GM21360 (cell line): Measurements from ENCODE around the gene RGMA.

ENCODE experiments used
- ATAC-seq: cut with Tn5 transposase; IDR thresholded peaks from one replicate; pipeline ENCODE4 v1.9.1; 2021; ENCODE audit warnings: mild to moderate bottlenecking, moderate library complexity; ENCODE audit not compliant: unreplicated experiment

RGMA gene, protein sequence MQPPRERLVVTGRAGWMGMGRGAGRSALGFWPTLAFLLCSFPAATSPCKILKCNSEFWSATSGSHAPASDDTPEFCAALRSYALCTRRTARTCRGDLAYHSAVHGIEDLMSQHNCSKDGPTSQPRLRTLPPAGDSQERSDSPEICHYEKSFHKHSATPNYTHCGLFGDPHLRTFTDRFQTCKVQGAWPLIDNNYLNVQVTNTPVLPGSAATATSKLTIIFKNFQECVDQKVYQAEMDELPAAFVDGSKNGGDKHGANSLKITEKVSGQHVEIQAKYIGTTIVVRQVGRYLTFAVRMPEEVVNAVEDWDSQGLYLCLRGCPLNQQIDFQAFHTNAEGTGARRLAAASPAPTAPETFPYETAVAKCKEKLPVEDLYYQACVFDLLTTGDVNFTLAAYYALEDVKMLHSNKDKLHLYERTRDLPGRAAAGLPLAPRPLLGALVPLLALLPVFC

DNA sequence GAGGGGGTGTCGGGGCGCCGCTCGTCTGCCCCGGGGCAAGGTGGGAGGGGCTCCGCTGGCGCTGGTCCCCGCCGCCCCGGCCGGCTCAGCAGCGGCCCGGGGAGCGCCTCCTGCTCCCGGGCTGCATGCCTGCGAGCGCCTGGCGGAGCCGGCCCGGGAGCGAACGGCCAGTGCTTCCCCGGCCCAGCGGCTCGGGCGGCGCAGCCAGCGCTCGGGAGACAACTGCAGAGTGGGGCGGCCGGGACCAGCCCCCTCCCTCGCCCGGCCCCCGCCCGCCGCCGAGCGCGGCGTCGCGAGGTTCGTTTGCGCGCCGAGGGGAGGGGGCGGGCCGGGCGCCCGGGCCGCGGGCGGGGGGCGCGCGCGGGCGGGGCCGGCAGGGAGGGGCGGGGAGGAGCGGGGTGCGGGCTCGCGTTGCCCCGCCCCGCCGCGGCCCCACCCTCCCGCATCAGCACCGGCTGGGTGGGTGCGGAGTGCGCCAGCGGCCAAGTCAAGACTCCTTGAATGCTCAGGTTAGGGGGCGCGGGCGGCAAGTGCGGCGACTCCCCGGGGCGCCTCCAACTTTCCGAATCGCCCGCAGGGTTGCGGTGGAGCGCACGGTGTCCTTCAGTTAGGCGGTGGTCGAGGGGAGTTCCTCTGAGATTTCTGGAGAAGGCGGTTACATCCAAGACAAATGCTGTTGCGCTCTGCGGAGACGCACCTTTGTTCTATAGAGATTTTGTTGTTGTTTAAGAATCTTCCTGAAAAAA lies at the start of gene RGMA:
RGMA (minus strand) TSS at position 231 of the 746 bp plus-strand sequence. CDS start 279 bp downstream, outside the sequence.
- ATAC-seq = no peak

DNA sequence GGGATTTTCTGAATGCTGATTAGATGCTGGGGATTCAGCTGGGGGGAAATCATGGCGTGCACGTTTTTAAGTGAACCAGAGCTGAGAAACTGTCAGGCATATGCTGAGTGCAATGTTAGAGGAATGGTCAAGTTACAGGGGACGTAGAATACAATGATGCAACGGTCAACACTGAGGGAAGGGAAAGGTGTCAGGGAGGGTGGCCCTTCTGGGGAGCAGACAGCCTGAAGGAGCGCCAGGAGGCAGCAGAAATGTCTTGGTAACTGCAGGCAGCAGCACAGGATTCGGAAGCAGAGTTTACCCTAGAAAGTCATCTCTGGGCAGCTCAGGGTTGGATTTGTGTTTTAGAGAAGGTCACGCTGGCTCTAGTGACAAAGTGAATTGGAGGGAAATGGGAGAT lies 47.6 kb upstream of the RGMA start:
- ATAC-seq = no peak

DNA sequence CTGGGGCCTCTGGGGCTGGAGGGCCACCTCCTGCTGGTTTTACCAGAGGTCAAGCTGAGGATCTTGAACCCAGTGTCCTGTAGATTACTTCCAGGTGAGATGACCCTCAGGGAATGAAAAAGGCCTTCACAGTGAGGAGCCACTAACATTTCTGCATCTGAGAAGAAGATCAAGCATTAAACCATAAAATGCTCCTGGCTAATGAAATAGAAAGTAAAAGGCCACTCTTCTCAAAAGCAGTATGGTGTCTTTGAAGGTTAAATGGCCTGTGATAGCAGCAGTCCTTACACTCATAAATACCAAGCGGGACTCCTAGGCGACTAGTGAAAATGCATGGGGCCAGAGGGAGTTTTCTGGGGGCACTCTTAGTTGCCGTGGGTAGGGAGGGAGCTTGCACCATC lies 47.0 kb upstream of the RGMA start:
- no peak for ATAC-seq

DNA sequence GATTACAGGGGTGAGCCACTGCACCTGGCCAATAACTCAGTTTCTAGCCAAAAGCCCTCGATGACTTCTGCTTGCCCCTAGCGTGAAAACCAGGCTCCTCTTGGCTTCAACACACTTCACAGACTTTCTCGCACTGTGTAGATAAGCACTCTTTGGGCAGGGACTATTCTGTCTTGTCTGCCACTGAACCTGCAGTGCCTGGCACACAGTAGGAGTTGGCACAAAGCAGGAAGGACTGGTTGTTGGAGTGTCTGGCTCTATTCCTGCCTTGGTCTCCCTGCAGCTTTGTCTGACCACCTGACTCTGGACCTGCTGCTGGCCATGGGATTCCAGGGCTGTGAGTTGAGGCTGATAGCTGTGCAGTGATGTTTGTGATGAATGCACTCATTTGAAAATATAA lies 46.4 kb upstream of the RGMA start:
- no peak for ATAC-seq

DNA sequence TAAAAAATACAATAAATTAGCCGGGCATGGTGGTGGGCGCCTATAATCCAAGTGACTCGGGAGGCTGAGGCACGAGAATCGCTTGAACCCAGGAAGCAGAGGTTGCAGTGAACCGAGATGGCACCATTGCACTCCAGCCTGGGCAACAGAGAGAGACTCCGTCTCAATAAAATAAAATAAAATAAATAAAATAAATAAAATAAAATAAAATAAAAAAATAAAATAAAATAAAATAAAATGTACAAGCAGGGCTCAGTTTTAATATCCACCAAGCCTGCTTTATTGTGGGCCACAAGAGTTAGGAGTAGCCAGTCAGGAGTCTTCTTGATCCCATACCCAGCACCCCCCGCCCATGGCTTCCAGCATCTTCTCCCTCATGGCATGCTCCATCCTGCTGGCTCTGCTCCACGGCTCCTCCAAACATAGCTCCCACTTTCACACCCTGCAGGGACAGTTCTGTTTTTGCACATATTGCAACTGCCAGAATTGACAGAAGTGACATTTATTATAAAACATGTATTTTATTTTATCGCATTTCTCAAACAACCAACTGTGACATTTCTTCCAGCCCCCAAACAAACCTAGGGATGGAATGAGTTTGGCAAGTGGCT lies 42.6 kb upstream of the RGMA start:
- no peak for ATAC-seq

DNA sequence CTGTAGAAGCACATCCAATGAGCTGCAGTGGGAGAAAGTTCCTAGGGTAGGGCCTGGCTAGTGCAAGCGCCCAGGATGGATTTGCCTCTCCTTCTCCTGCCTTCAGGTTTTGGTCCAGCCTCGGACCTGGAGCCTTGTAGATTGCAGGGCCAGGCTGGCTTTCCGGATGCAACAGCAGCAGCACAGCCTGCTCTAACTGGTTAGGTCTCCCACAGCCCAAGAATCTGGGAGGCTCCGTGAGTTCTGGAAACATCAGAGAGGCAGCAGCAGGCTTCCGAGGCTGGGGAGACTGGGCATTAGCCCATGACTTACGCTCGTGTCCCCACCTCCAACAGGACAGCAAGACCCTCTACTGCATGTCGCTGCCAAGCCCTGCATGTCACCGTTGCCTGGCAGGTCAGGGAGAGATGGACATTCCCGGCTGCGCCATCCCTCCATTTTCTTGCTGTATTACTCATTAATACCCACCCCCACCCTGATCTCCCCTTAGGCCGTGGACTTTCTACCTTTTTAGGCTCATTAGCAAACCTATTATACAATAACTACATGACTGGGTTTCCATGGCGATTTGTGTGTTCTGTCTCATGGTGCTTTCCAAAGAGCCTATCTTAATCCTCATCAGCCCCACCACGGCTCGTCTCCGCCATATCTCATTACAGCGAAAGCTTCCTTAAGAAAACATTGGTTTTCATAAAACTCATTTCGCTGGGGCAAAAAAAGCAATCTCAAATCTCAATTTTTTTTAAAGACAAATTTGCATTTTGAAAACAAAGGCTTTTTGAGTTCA lies 40.9 kb upstream of the RGMA start:
- ATAC-seq = no peak

DNA sequence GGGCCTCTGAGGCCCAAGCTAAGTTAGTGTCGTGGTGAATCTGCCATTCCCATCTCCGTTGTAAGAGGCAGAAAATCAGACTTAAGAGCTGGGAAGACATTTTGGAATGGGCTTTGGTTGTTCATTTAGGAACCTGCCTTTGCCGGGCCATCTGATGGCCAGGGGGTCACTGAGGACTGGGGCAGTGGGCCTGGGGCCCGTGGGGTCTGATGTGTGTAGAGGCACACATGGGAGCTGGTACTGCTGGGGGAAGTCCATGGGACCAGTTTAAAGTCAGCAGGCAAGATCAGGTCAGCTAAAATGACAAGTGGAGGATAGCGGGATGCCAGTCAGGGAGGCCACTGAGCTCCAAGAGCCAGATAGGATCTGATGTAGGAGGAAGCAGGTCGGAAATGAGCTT lies 38.3 kb upstream of the RGMA start:
- no peak for ATAC-seq

DNA sequence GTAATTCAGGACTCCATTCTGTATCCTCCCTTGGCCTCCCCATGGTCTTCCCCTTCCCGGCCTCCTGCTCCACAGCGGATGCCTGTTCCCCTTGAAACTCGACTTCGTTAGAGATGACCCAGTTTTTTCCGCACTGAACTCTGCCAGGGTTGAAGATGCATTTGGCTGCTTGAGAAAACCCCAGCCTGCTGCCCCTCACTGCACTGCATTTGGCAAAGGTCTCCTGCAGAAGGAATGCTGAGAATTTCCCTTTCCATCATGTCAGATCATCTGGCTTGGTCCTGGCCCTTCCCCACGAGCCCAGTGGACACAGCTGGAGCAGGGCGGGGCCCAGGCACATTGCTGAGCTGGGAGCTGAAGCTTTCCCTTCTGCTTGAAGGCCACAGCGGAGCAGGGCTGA lies 37.6 kb upstream of the RGMA start:
- no peak for ATAC-seq

DNA sequence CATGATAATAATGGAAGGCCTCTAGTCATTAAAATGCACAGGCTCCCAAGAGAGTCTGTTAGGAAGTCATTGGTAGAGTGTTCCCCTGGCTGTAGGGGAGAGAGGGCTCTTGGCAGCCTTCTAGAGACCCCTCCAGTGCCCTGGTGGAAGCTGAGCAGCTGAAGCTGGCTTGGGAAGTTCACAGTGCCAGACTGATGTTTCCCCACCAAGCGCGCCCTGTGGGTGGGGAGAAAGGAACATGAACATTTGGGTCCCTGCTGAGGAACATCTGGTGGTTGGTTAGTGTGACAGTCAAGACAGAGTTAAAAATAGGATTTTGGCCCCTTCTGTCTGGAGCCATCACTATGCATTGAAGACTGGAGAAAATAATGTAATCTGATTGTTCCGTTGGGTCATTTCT lies 37.1 kb upstream of the RGMA start:
- ATAC-seq = no peak

DNA sequence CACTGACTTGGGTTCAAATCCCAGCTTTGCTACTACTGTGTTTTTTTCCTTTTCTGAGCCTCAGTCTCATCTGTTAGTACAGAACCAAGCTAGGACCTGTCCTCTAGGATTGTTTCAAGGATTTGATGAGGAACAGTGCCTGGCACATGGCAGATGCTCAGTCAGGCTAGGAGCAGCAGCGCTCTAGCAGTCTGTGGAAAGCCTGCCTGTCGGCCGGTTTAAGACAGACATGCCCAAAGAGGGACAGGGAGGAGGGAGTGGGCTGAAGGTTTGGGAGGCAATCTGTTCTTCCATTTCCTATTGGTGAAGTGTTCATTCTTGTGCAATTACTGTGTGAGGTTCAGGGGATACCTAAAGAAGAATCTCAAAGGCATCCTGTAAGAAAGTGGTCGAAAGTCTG lies 35.1 kb upstream of the RGMA start:
- ATAC-seq = no peak

DNA sequence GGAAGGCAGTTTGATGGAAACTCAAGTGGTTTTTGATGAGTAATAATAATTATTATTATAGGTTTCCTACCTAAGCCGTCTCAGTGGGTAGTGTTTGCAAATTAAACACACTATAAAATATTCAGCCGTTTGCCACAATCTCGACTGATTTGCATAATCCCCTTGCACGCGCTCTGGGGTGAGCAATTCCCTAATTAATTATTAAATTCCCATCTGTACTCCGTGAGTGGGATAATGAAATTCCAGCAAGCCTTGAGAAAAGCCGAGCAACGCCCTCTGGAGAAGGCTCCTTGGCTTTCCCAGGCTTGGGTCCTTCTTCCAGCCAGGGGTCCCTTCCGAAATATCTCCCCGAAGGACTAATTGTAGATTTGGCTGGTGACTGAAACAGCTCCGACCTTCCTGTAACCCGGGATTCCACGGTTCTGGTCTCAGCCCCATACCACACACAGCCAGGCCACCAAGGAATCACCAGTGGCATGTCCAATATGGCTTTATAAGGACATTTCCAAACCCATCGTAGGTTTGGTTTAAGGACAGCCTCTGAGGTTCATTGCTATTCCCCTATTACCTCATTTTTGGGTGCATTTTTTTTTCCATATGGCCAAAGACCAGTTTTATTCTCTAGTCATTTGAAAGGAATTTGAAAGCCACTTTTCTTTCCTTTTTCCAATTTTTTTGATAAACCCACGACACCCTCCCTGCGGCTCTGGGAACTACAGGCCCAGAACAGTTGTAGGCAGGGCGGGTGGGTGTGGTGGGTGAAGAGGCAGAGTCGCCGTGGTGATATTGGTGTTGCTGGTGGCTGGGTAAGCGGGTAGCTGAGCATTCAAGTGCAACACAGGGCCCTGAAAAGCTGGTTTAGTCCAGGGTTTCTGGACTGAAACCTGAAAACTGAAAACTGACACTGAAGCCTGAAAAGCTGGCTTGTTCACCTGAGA lies 33.2 kb upstream of the RGMA start:
- no peak for ATAC-seq

DNA sequence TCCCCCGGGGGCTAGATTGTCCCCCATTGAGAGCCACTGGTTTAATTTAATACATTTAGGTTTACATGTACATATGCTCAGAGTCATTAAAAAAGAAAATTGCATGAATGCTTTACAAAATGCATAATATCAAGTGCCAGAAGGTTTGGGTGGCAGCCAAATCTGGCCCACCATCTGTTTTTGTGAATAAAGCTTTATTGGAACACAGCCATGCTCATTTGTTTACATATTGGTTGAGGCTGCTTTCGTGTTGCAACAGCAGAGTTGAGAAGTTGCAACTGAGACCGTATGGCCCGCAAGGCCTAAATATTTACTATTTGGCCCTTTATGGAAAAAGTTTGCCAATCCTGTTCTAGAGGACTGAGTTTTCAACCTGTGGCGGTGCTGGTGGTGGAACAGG lies 32.1 kb upstream of the RGMA start:
- no peak for ATAC-seq

DNA sequence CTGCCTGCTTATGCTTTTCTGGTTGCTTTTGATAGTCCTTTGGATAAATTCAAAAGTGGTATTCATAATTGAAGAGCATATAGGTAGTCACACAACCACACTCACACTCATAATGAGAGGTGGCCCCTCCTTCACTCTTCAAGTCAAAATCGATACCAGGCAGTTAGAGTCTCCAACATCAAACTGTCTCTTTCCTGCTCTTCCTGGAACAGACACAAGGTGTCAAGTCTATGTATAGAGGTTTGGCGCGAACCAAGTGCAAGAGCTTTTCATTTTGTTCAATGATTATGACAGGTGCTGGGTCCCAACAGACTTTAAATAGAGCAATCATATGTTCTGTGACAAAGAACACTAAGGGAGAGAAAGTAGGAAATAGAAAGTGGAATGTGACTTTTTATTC lies 29.9 kb upstream of the RGMA start:
- no peak for ATAC-seq

DNA sequence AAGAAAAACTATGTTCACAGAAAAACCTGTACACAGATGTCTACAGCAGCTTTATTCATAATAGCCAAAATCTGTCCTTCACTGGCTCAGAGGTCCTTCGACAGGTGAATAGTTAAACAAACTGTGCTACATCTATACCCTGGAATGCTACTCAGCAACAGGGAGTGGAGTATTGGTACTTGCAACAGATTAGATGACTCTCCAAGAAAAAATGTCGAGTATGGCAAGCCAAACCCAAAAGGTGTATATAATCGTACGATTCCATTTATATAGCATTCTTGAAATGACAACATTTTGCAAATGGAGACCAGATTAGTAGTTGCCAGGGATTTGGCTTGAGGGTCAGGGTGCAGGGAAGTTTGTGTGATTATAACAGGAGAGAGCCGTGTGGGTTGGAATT lies 22.4 kb upstream of the RGMA start:
- no peak for ATAC-seq

DNA sequence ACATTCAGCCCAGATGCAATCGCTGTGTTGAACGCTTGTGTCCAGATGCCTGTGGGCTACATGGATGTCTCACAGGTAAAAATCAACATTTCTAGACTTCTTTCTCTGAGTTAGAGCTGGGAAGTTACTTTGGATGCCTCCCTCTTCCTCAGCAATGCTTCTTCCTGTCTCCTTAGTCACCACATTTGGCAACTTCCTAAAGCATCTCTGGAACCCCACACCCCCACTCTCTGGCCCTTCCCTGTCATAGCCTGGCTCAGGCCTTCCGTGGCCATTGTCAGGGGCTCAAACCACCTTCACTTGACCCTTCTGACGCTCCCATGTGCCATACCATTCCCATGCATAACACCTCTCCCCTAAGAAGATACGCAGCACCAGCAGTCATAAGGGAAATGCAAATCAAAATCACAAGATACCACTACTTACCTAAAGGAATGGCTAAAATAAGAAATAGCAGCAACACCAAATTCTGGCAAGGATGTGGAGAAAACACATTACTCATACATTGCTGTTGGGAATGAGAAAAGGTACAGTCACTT lies 21.6 kb upstream of the RGMA start:
- ATAC-seq = no peak

DNA sequence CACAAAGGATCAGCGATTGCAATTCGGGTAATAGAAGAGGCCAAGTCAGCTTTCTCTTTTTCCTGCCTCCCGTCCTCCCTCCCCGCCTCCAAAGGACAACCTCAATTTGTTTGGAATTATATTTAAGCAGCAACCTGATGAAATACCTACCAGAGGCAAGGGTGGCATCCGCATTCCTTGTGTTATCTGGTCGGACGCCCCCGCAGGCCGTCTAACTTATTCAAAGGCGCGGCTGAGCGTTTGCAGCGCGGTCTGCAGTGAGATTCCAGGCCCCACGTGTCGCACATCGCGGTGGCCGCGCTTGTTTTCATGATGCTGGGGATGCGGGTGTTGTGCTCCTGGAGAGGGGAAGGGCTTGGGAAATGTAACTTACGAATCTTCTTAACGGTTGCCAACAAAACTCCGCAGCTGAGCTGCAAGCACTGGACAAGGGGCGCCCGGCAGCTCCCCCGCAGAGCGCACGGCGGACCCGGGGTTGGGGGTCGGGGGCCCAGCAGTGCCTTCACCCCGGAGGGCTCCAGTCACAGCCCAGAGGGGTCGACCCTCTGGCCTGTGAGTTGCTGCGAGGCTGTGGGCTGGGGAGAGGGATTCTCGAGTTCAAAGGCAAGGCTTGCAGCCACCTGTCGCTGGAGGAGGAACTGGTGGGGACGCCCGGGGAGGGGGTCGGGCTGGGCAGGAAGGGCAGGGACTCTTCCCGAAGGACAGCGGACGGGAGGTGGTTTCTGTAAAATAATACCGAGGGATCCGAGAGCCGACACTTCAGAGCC lies 20.5 kb upstream of the RGMA start:
- no peak for ATAC-seq

DNA sequence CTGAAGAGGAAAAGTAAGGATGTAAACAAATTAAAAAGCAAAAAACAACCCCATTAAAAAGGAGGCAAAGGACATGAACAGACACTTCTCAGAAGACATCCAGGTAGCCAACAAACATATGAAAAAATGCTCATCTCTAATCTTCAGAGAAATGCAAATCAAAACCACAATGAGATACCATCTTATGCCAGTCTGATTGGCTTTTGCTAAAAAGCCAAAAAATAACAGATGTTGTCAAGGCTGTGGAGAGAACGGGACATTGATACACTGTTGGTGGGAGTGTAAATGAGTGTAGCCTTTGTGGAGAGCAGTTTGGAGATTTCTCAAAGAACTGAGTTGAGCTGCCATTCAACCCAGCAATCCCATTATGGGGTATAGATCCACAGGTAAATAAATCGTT lies 18.6 kb upstream of the RGMA start:
- ATAC-seq = no peak

DNA sequence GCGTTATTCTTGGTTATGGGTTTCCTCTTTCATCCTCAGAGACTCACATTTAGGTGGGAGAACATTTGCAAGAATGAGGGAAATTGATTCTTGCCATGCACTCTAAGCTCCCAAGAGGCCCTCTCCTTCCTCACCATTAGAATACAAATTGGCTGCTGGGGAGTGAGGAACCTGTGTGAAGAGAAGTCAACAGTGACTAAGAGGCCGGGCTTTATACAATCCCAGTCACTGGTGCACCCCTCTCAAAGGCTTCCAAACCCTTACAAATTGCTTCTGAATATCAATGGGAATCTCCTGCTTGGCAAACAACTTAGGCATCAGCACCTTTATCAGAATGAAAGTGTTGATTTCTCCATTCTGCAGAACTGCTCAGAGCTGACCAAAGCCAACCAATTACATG lies 16.5 kb upstream of the RGMA start:
- ATAC-seq = no peak

DNA sequence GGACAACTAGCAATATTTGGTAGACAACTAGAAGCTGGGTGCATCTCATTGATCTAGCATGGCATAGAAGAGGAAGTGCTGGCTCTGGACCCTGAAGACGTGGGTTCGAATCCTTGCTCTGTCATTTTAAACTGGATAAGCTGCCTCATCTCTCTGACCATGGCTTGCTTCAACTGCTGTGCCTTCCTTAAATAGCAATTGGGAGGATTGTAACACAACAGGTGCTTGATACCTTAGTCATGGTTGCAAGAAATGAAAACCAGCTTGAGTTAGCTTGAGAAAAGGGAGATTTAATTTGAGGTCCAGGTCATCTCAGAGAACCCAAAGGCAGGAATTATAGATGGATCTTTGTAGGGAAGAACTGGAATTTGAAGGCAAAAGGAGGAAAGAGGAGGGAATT lies 14.8 kb upstream of the RGMA start:
- no peak for ATAC-seq
